Central memory CD8-positive, alpha-beta T cell (primary cell): ENCODE results near the gene HPSE2.

Experiments used
- ATAC-seq: fragments of 150-1000 bp; cut with Tn5 transposase; replicated peaks from 2 replicates; pipeline ENCODE4 v1.10.0; 2022; ENCODE audit warnings: mild to moderate bottlenecking, moderate FRiP score, moderate number of reproducible peaks; ENCODE audit not compliant: poor library complexity, severe bottlenecking; ENCODE audit errors: extremely low read depth
- DNase-seq, 2 donors: peaks; one replicate each; pipeline ENCODE4 v3.0.0; 2021; ENCODE audit warnings: low spot score in 2 of 2
- H3K27ac Mint-ChIP-seq: one replicate; pipeline ENCODE4 v1.8.0; 2022; ENCODE audit warnings: low read depth, mild to moderate bottlenecking, moderate library complexity, mixed read lengths
- H3K27me3 Mint-ChIP-seq: one replicate; pipeline ENCODE4 v1.8.0; 2022; ENCODE audit warnings: mixed read lengths
- H3K36me3 Mint-ChIP-seq: one replicate; pipeline ENCODE4 v1.8.0; 2022; ENCODE audit warnings: mild to moderate bottlenecking, moderate library complexity, mixed read lengths; ENCODE audit not compliant: insufficient read depth
- H3K4me1 Mint-ChIP-seq: one replicate; pipeline ENCODE4 v1.8.0; 2022; ENCODE audit warnings: mixed read lengths
- H3K4me3 Mint-ChIP-seq: one replicate; pipeline ENCODE4 v1.8.0; 2022; ENCODE audit warnings: mild to moderate bottlenecking, moderate library complexity, mixed read lengths
- H3K9me3 Mint-ChIP-seq: one replicate; pipeline ENCODE4 v1.8.0; 2022; ENCODE audit warnings: mixed read lengths

HPSE2 gene

DNA sequence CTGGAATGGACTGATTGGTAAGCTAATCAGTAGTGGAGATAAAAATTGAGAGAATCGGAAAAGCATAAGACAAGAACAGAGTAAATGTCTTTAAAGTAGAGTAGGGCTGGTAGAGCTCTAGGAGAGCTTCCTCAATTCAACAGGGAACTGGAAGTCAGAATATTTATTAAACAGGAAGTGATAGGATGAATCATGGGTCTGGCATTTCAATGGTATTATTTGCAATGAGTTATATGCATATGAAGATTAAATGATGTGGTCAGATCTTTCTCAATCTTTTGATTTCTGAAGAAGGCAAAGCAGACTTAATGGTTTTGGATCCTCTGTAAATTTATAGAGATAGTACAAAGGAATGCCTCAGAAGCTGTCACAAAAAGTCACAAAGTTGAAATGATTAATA lies 349.0 kb downstream of the HPSE2 start:
- H3K36me3 Mint-ChIP-seq: no peaks in the 10 kb centered on the region
- no peak overlapping the region for H3K27ac Mint-ChIP-seq
- no peaks in the 10 kb centered on the region for H3K4me1 Mint-ChIP-seq
- DNase-seq (no peak), ATAC-seq (no peak)
- H3K9me3 Mint-ChIP-seq: peaks cover 11% of the 10 kb centered on the region
- H3K27me3 Mint-ChIP-seq: no peaks in the 10 kb centered on the region
- H3K4me3 Mint-ChIP-seq: no peak overlapping the region

DNA sequence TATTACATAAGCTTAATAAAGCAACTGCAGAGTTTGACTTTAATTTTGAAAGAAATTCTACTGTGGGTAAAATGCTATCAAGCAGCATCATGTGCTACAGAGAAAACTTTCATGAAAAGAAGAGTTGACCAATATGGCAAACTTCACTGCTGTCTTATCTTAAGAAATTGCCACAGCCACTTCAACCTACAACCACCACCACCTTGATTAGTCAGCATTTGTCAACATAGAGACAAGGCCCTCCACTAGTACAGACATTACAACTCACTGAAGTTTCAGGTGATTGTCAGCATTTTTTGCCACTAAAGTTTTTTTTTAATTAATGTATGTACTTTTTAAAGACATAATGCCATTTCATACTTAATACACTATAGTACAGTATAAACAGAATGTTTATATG lies 350.3 kb downstream of the HPSE2 start:
- Mint-ChIP-seq H3K4me3 (no peak overlapping the region), H3K4me1 (no peaks in the 10 kb centered on the region), H3K9me3 (peaks cover 11% of the 10 kb centered on the region), H3K27me3 (no peaks in the 10 kb centered on the region), H3K27ac (no peak overlapping the region), H3K36me3 (no peaks in the 10 kb centered on the region)
- no peak for DNase-seq
- no peak for ATAC-seq

DNA sequence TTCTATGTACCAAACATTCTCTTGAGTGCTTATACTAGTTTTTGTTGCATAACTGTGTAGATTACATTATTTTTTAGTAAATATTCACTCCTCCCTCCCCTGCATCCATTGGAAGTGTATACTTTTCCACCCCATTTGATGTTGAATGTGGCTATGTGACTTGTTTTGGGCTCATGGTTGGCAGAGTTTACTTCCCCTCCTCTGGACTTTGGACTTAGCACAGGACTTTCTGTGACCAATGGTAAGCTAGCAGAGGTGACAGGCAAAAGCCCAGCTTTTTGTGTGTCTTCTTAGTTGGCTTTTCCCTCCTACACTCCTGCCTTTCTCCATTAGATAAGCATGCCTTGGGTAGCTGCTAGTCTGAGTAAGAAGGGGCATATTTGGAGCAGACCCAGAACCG lies 353.9 kb downstream of the HPSE2 start:
- no peaks in the 10 kb centered on the region for H3K36me3 Mint-ChIP-seq
- H3K27ac Mint-ChIP-seq: no peak overlapping the region
- DNase-seq (no peak), ATAC-seq (no peak)
- no peaks in the 10 kb centered on the region for H3K4me1 Mint-ChIP-seq
- no peak overlapping the region for H3K4me3 Mint-ChIP-seq
- peaks cover 11% of the 10 kb centered on the region for H3K9me3 Mint-ChIP-seq
- no peaks in the 10 kb centered on the region for H3K27me3 Mint-ChIP-seq

DNA sequence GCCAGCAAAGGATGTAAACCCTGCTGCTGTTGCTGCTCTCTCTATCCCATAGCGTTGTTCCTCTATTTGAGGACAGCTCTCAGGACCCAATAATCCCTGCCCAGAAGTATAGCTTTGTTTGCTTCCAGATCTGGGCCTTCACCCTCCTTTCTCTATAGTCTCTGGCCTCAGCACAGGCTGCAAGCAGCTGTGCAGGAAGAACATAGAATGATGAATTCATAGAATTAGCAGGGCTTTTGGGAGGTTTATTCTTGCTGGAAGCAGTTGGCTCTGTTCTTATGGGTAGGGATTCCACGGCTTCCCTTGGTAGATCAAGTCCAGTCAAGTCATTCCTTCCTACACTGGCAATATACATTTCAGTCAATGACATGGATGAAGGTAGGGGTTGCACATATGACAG lies 354.7 kb downstream of the HPSE2 start:
- Mint-ChIP-seq H3K36me3 (no peaks in the 10 kb centered on the region), H3K4me3 (no peak overlapping the region), H3K27ac (no peak overlapping the region), H3K27me3 (no peaks in the 10 kb centered on the region), H3K9me3 (peaks cover 4% of the 10 kb centered on the region), H3K4me1 (no peaks in the 10 kb centered on the region)
- ATAC-seq (no peak), DNase-seq (no peak)

DNA sequence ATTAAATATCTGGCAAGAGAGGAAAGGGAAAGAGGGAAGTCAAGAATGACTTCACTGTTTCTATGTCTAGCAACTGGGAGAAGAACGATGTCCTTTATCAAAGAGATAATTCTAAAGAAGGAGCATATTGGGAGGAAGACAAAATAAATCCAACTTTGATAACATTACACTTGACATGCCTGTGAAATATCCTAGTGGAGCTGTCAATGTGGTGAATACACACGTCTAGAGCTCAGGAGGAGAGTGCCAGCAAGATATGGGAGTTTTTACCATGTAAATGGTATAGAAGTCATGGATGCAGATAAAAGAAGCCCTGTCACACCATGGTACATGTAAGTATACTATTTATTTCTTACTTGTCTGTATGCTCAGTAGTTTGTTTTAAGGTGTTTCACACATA lies 356.7 kb downstream of the HPSE2 start:
- H3K27me3 Mint-ChIP-seq: peaks cover 10% of the 10 kb centered on the region
- no peak overlapping the region for H3K4me3 Mint-ChIP-seq
- H3K9me3 Mint-ChIP-seq: peaks cover 4% of the 10 kb centered on the region
- DNase-seq: no peak
- no peak overlapping the region for H3K27ac Mint-ChIP-seq
- ATAC-seq: no peak
- no peaks in the 10 kb centered on the region for H3K4me1 Mint-ChIP-seq
- H3K36me3 Mint-ChIP-seq: no peaks in the 10 kb centered on the region

- H3K4me1 Mint-ChIP-seq: no peaks in the 10 kb centered on the region
- DNase-seq (no peak), ATAC-seq (no peak)
- peaks cover 4% of the 10 kb centered on the region for H3K9me3 Mint-ChIP-seq
- no peak overlapping the region for H3K4me3 Mint-ChIP-seq
- no peak overlapping the region for H3K27ac Mint-ChIP-seq
- peaks cover 11% of the 10 kb centered on the region for H3K27me3 Mint-ChIP-seq
- no peaks in the 10 kb centered on the region for H3K36me3 Mint-ChIP-seq
Measured at GRCh38 chr10:98878418-98878817, 357.2 kb downstream of the HPSE2 start.

- DNase-seq (no peak), ATAC-seq (no peak)
- Mint-ChIP-seq H3K27ac (no peak overlapping the region), H3K4me1 (no peaks in the 10 kb centered on the region), H3K27me3 (no peaks in the 10 kb centered on the region), H3K9me3 (no peaks in the 10 kb centered on the region), H3K36me3 (no peaks in the 10 kb centered on the region), H3K4me3 (no peak overlapping the region)
Measured at GRCh38 chr10:98861962-98862361, 373.7 kb downstream of the HPSE2 start.

DNA sequence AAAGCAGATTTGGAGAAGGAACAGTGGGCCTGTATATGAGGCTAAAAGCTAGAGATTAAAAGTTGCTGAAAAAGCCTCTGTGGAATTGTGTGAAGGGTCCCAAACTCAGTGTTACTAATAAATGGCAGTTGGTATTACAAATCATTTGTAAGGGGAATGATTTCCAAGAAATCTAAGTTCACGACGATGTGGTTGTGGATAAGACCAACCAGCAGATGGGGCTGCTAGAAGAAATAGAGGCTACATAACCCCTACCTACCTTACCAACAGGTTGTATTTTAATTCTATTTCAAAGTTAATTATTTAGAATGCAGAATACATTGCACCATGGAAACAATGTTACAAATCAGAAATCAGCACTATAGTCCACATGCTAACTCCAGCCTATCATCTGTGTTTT lies 377.1 kb downstream of the HPSE2 start:
- no peak overlapping the region for H3K4me3 Mint-ChIP-seq
- H3K36me3 Mint-ChIP-seq: no peaks in the 10 kb centered on the region
- ATAC-seq (no peak), DNase-seq (no peak)
- H3K27ac Mint-ChIP-seq: no peak overlapping the region
- H3K4me1 Mint-ChIP-seq: no peaks in the 10 kb centered on the region
- no peaks in the 10 kb centered on the region for H3K9me3 Mint-ChIP-seq
- H3K27me3 Mint-ChIP-seq: no peaks in the 10 kb centered on the region

GRCh38 chr10:98855403-98856189 lies 380.1 kb downstream of the HPSE2 start:
- Mint-ChIP-seq H3K9me3 (no peaks in the 10 kb centered on the region), H3K36me3 (no peaks in the 10 kb centered on the region), H3K27ac (no peak overlapping the region), H3K4me3 (no peak overlapping the region), H3K27me3 (no peaks in the 10 kb centered on the region), H3K4me1 (no peaks in the 10 kb centered on the region)
- no peak for ATAC-seq
- DNase-seq: no peak

DNA sequence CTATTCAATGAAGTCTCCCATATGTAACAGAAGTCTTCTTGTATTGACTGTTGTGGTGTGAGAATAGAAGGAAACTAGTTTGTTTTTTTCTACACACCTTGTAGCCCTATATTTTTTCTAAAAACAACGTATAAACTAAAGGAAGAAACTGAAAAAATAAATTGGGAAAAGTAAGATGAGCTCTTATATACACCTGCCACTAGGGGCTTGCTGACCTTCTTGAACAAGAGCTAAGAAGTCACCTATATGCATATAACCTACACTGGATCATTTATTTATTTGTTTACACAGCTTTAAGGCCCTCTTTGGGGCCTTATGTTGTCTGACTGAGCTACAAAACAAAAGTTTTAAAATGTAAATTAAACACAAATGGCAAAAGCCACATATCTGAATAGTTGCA lies 383.0 kb downstream of the HPSE2 start:
- Mint-ChIP-seq H3K27ac (no peak overlapping the region), H3K4me1 (no peaks in the 10 kb centered on the region), H3K4me3 (no peak overlapping the region), H3K36me3 (no peaks in the 10 kb centered on the region), H3K9me3 (no peaks in the 10 kb centered on the region), H3K27me3 (no peaks in the 10 kb centered on the region)
- no peak for DNase-seq
- no peak for ATAC-seq

- H3K4me1 Mint-ChIP-seq: no peaks in the 10 kb centered on the region
Measured at GRCh38 chr10:98848361-98848760, 387.3 kb downstream of the HPSE2 start.

GRCh38 chr10:98846787-98847186 lies 388.9 kb downstream of the HPSE2 start:
- Mint-ChIP-seq H3K27ac (no peak overlapping the region), H3K9me3 (no peaks in the 10 kb centered on the region), H3K4me3 (no peak overlapping the region), H3K36me3 (no peaks in the 10 kb centered on the region), H3K27me3 (no peaks in the 10 kb centered on the region), H3K4me1 (no peaks in the 10 kb centered on the region)
- DNase-seq (no peak), ATAC-seq (no peak)

More at GRCh38 chr10:98848361-98848760, 387.3 kb downstream of the HPSE2 start:
- H3K36me3 Mint-ChIP-seq: no peaks in the 10 kb centered on the region
- no peak overlapping the region for H3K4me3 Mint-ChIP-seq
- H3K27me3 Mint-ChIP-seq: no peaks in the 10 kb centered on the region
- DNase-seq (no peak), ATAC-seq (no peak)
- no peaks in the 10 kb centered on the region for H3K9me3 Mint-ChIP-seq
- H3K27ac Mint-ChIP-seq: no peak overlapping the region

DNA sequence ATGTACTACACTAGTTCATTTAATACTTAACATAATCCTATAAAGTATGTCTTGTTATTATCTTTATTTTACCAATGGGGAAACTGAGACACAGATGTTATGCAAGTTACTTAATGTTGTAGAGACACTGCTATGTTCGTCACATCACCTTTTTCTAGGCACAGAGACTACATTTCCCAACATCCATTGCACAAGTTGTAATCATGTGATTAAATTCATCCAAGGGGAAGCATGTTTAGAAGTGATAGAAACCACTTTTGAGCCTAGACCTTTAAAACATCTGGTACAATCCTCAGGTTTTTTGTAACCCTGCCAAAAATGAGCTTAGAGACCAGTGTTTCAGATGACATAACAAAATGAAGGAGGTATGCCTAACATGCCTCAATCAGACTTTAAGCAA lies 402.1 kb downstream of the HPSE2 start:
- ATAC-seq: no peak
- H3K36me3 Mint-ChIP-seq: no peaks in the 10 kb centered on the region

More for the DNA sequence above, 402.1 kb downstream of the HPSE2 start:
- Mint-ChIP-seq H3K27ac (no peak overlapping the region), H3K27me3 (no peaks in the 10 kb centered on the region), H3K4me3 (no peak overlapping the region), H3K4me1 (no peaks in the 10 kb centered on the region), H3K9me3 (peaks cover 5% of the 10 kb centered on the region)
- no peak for DNase-seq
